NCI-H2171 treated with DMSO at 0.1 percent for 48 hours (cell line): ENCODE results near the gene STK25.

Experiments used
- DNase-seq: peaks from one replicate; lab custom pipeline; 2025; lab: John Stamatoyannopoulos, UW

STK25 gene

DNA sequence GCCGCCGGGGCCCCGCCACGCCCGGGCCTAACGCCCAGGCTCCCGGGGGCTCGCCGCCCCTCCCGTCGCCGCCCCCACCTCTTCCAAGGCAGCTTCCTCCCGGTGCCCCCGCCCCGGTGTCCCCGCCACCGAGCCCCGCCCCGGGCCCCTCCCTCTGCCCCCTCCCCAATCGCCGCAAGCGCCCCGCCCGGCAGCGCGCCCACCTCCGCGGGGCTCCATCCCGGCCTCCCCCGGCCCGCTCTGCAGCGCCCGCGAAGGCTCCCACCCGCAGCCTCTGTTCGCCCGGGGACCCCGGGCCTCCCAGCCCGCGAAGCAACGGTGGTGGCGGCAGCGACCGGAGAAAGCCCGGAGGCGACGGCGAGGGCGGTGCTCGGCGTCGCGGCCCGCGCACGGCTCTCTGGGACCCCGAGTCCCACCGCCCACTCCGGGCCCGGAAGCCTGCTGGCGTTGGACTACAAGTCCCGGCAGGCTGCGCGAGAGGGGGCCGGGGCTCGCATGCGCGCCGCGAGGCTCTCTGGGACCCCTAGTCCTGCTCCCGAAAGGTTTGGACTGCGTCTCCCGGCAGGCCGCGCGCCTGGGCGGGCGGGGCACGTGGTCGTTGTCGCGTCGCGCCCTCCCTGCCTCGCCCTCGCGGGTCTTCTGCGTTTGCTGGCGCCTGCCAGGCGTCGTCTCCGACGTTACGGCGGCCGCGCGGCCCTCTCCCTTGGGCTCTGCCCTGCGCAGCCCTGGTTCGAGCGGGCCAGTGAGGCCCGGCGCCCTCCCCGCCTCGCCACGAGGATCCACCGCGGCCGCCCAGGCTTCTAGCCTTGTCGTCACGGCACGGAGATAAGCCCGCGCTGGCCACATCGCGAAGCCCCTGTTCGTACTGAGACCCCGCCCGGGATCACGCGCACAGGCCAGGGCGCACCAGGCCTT, at the start of gene STK25:
STK25 (minus strand) TSS at position 345 of the 915 bp plus-strand sequence. CDS start 549 bp downstream, outside the sequence.
- DNase-seq, result peak; percentile 86

DNA sequence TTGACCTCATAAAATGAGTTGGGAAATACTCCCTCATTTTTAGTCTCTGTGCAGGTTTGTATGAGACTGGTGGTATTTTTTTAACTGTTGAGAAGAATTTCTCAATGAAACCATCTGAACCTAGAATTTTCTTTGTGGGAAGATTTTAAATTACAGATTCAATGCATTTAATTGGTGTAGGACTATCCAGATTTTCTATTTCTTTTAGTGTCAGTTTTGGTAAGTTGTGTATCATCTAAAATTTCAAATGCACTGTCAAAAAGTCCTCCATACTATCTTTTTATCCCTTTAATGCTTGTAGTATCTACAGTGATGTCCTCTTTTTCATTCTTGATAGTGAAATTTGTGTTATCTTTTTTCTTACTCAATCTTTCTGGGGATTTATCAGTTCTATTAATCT, 48.4 kb upstream of the STK25 start:
- no peak for DNase-seq

- no peak for DNase-seq
These were observed 47.3 kb upstream of the STK25 start for GRCh38 chr2:241555711-241556110.

DNA sequence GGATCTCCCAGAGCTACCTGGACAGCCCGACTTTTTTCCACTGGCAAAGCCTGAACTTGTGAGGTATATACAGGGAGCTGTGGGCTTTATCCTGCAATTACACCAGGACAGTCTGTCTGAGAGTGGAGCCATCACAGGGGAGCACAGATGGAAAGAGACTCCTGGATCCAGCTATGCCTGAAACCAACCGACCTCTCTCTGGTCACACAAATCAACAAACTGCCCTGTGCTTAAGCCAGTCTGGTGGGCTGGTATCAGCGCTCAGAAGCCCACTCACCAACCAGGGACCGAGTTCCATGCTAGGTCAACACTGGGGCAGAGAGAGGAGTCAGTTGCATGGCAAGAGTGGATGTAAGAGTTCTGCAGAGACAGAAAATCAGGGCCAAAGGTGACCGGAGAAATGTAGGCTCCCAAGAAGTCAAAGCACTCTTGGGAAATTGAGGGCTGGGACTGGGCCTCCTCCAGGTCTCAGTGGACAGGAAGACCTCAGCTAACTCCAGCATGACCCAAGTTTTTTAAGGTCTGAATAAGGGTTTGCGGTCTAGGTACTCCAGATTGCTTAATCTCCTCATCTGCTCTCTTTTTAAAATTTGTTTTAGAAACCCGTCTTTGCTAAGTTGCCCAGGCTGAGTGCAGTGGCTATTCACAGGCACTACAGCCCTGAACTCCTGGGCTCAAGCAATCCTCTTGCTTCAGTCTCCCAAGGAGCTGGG, 46.4 kb upstream of the STK25 start:
- DNase-seq, result no peak

GRCh38 chr2:241553981-241554380, 45.6 kb upstream of the STK25 start:
- no peak for DNase-seq

DNA sequence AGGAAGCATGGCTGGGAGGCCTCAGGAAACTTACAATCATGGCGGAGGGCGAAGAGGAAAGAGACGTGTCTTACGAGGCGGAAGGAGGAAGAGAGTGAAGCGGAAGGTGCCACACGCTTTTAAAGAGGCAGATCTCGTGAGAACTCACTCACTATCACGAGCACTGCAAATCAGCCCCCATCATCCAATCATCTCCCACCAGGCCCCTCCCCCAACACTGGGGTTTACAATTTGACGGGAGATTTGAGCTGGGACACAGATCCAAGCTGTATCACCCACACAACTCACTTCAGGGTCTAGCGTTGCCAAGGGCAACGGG, 45.1 kb upstream of the STK25 start:
- DNase-seq, result no peak

DNA sequence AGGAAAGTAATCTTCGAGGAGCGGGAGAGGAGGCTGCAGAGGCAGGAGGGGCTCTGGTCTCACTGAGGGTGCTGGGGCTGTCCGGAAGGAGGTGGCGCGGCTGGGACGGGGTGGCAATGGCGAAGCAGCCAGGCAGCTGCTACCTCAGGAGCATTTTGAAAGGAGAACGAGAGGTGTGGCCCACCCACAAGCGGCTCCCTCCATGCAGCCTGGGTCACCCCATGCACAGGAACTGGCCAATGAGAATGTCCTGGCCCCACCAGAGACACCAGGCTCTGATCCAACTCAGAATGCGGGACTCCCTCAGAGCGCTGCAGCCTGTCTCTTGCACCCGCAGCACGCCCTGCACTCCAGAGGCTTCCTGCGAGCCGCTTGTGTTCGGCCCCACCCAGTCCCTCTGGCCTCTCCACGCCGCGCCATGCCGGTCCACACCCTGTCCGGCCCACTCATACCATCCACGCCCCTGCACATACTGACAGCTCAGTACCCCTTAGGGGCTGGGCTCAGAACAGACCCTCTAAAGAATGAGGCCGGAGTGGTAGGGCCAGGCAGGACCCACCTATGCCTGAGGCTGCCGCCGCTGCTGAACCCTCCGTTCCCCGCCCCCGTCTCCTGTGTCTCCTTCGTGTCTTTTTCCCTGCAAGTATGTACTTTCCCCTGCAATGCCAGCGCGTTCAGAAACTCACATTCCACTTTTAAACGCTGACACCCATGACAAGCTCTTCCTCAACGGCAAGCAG, 43.8 kb upstream of the STK25 start:
- DNase-seq, result no peak

- DNase-seq, result no peak
These were observed 43.2 kb upstream of the STK25 start for GRCh38 chr2:241551599-241551997.

- no peak for DNase-seq
These were observed 42.5 kb upstream of the STK25 start for GRCh38 chr2:241550616-241551580.

DNA sequence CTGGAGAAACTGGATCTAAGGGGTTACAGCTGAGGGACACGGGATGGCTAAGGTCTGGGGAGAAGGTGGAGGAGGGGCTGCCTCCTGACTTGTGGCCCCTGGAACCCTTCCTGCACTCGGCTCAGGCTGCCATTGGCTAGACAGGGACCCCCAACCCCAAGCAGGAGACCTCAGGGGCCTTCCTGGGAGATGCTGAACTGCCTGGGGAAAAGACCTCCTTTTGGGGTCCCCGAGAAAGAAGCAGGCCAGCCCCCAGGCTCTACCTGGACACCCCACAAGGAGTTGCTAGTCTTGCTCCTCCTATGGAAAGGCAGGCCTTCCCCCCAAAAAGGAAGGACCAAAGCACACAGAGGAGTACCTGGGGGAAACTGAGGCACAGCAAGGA, 40.1 kb upstream of the STK25 start:
- DNase-seq, result no peak

GRCh38 chr2:241547781-241548450, 39.5 kb upstream of the STK25 start:
- no peak for DNase-seq

DNA sequence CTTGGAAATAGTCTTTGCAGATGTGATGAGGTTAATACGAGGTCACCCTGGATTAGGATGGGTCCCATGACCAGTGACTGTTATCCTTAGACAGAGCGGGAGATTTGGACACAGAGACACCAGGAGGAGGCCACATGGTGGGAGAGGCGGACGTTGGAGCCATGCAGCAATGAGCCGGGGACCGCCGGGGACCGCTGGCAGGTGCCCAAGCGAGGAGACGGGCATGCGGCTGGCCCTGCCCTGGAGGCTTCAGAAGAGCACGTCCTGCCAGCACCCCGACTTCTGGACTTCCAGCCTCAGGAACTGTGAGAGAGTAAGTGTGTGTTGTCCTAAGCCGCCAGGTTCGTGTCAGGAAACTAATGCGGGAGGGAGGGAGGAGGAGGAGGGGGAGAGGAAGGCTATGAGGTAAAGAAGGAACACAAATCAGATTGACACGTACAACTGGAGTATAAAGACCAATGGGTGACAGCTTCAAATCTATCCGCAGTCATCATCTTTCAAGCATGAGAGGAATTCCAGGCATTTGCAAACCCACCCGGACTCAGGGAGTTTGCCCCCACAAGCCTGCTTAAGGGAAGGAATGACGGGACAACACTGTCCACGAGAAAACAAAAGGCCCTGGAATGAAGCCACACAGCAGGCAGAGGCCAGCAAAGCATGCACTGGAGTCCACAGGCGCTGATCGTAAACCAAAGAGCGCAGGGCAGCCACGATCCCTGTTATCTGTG, 38.6 kb upstream of the STK25 start:
- no peak for DNase-seq

DNA sequence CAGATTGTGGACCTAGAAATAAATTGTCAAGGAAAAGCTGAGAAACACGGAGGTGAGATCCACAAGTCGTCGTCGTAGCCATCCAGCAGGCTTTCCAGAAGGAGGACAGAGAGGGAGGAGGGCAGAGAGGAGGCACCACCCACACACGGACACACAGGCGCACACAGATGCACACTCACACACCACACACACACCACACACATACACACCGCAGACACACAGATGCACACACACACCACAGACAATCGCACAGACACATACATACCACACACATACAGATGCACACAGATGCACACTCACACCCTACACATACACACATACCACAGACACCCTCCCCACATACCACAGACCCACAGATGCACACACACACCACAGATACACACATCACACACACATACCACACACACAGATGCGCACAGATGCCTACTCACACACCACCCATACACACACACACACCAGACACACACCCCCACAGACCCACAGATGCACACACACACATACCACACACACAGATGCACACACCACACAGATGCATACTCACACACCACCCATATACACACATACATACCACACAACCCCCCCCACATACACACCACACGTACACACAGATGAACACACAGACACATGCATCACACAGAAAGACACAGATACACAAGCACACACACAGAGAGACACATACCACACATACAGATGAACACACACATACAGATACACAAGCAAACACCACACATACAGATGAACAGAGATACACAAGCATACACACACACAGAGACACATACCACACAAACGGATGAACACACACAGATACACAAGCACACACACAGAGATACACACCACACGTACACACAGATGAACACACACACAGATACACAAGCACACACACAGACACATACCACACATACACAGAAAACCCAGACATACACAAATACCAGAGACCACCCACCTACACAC, 37.4 kb upstream of the STK25 start:
- no peak for DNase-seq

DNA sequence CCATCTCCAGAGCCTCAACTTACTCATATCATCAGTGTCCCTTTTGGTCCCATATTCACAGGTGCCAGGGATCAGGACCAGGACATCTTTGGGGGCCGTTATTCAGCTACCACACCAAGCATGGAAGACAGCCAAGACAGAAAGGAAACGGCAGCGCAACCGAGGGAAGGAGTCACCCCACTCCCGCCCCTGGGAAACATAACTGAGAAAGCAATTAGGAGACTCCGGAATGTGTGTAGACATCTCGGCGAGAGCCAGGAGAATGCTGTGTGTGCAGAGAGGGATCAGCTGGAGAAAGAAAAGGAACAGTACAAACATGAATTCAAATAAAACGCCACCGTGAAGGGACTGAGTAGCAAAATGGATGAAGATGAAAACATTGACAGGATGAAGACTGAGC, 36.7 kb upstream of the STK25 start:
- DNase-seq, result no peak

- no peak for DNase-seq
These were observed 33.9 kb upstream of the STK25 start for GRCh38 chr2:241542278-241542605.

DNA sequence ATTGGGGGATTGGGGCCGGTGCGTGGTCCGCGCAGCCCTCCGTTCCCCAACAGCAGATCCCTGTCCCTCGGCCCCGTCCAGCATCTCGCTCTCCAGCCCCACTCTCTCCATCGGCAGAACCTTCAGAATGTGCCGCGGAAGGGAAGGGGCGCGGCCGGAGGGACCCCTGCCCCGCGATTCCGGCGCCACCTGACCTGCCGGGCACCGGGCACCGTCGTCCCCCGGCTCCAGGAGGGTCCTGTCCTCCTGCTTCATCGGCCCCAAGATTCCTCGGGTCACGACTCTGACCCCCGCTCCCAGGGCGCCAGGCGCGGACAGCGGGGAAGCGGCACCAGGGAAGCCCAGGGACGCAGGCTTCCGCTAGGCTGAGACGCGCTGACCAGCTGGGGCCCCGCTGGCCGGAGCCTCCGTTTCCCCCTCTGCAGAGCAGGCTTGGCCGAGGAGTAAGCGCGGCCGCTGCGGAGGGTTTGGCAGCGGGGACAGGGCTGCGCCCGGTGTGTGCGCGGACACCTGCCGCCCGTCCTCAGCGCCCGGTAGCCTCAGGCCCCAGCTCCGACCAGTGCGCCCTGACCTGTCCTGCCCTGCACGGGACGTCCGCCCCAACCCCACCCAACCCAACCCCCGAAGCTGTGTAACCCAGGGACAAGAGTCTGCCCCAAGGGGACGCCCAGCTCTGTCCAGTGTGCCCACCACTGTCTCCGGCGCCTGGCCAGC, 33.3 kb upstream of the STK25 start:
- DNase-seq, result no peak

DNA sequence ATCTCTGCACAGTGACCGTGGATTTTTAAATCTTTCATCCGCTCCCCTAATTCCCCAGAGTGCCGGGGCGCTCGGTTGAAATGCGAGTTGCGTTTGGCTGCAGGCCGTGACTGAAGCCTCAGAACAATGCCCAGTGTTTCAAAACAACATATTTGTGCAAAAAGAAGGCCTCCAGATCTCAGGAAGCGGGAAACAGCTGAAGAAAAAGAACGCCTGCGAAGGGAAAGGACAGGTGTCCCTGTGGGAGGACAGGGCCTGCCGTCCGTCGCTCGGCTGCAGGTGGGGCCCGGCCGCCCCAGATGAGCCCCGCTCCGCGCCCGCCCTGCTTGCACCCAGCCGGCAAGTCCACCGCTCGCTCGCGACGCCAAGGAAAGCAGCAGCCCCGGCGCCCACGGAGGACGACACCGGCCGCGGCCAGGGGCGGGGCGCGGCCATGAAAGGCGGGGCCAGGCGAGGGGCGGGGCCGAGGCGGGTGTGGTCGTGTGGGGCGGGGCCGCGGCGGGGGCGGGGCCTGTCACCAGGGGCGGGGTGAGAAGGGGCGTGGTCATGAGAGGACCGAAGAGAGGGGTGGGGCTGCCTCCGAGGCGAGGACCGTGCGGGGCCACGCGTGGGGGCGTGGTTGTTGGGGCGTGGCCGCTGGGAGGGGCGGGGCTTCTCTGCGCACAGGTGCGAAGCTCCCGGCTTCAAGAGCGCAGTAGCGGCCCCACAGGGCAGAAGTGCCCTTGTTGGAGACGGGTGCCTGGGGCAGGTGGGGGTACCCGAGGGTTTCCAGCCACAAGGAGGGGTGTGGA, 32.6 kb upstream of the STK25 start:
- DNase-seq, result peak; percentile 16

DNA sequence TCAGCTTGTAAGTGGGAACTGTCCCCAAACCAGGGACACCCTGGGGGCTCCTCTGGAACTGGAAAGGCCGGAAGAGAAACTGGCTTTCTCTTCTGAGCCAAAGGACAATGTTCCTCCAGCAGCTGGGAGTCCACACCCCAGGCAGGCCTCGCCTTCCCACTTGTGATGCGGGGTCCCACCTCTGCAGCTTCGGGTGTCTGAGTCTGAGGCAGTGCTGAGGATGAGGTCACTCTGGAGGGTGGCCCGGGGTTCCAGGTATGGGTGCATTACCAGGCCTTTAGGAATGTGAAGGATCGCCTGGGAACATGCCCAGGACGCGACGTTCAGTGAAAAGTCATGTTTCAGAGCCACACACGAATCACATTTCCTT, 32.0 kb upstream of the STK25 start:
- no peak for DNase-seq
